ENCODE data around the gene APOF.
"Not testable (repeated sequence)": the region's sequence is repeated elsewhere in the genome, so short reads cannot be mapped to it uniquely, and the experiment has no call there.

APOF gene, protein sequence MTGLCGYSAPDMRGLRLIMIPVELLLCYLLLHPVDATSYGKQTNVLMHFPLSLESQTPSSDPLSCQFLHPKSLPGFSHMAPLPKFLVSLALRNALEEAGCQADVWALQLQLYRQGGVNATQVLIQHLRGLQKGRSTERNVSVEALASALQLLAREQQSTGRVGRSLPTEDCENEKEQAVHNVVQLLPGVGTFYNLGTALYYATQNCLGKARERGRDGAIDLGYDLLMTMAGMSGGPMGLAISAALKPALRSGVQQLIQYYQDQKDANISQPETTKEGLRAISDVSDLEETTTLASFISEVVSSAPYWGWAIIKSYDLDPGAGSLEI

DNA sequence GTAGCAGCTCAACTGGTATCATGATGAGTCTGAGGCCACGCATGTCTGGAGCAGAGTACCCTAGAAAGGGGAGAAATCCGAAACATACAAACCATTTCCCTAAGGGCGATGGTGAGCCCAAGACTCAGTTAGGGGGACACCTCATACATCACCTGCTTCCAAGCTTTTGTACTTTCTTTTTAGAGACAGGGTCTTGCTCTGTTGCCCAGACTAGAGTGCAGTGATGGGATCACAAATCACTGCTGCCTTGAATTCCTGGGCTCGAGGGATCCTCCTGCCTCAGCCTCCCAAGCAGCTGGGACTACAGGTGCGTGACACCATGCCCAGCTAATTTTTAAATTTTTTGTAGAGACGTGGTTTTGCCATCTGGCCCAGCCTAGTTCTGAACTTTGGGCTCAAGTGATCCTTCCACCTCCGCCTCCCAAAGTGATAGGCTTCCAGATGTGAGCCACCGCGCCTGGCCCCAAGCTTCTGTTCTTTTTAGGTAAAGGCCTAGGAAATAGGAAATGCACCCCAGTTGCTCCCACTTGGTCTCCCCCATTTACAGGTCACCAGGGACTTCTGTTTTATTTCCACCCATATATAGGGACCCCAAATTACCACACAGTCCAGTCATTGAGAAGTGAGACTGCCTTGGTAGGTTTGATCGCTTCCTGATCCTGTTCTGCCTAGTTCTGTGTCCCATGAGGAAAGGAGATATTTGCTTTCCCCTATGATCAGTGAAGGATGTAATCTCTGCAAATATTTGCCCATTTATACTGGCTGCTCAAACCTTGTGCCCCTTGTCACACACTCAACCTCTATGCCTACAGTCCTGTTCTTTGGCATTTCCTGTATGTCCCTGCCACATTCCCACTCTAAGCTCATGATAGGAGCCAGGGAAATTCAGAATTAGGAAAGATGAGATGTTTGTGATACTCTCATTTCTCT lies at the start of gene APOF:
APOF (minus strand) TSS at position 728 of the 930 bp plus-strand sequence; CDS start at position 616, 112 bp downstream.
- no peak for DNase-seq

DNA sequence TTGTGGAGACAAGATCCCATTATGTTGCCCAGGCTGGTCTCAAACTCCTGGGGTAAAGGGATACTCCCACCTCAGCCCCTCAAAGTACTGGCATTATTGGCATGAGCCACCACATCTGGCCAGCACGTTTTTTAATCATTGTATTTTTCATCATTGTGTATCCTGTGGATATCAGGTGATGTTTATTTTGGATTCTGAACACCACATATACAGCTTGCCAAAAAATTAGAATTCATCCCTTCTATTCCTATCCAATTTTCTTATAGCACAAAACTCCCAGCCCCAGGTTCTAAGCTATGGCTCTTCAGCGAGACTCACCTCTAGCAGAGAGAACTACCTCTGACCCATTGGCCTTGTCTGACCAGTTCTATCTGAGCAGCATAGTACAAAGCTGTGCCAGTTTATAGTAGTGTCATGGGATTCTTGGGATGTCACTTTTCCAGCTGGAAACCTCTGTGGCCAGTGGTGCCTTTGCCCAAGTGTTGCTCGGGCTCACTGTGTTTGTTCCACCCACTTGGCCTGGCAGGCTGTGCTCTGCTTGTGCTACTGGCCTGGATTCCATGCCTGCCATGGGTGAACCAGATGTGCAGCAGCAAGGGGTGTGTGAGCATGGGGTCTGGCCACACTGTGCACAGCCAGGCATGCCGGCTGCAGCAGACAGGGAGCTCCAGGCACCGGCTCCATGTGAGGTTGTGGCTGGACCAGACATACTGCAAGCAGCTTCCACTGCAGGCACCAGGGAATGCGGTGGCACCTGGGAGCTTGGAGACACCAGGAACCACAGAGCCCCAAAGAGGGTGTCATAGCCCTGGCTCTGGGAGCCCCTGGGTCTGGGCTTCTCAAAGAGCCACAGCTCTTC lies 49.4 kb upstream of the APOF start:
- no peak for DNase-seq

DNA sequence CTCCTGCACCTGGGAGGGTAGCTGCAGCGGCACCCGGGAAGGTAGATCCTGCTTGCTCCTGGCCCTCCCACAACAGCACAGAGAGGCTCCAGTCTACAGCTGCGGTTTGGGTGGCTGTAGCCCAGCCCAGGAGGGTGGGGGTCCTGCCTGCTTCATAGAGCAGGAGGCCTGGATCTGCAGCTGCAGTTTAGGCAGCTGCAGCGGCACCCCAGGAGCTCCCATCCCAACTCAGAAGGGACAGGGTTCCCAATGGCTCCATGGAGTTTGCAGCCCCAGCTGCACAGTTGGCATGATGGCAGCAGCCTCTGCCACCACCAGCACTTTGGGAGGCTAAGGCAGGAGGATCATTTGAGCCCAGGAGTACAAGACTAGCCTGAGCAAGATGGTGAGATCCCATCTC lies 48.1 kb upstream of the APOF start:
- DNase-seq = no peak

DNA sequence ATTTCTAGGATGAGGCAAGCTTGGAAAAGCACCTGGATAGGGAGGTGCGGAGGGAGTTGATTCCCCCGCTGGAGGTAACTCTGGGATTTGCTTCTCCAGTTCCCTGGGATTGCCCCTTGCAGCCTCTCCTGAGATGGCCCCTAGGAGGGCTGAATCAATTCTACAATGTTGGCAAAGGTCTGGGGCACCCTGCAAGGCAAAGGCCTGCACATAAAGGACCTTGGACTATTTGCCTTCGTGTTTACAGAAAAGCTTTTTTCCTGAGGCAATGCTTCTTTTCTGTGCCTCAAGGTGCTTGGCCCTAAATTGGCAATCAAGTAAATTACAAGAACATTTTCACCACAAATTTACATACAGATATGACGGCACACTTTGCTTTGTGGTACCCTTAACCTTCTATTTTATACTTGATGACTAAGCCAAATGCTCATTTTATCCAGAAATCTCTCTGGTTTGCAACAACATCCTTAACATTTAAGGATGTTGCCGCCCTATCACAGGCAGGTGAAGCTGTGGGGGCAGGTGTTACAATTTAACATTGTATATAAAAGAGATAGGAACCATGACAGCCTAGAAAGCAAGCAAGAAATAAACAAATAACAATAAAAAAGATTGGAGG lies 46.3 kb upstream of the APOF start:
- no peak for DNase-seq

DNA sequence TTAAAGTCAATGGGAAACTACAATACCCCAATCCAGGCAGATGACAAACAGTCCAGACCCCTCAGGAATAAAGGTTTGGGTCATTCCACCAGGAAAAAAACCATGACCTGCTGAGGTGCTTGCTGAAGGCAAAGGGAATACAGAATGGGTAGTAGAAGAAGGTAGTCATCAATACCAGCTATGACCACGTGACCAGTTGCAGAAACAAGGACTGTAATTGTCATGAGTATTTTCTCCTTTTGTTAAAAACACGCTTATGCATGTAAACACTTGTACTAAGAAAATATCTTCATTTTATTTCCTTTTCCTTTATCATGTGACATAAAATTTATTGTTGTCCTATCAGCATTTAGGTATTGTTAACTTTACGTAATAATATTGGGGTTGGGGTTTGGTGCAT lies 41.6 kb upstream of the APOF start:
- DNase-seq = not testable (repeated sequence)

DNA sequence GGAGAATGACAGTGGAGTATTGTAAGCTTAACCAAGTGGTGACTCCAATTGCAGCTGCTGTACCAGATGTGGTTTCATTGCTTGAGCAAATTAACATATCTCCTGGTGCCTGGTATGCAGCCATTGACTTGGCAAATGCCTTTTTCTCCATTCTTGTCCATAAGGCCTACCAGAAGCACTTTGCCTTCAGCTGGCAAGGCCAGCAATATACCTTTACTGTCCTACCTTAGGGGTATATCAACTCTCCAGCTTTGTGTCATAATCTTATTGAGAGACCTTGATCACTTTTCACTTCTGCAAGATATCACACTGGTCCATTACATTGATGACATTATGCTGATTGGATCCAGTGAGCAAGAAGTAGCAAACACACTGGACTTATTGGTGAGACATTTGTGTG lies 39.0 kb upstream of the APOF start:
- DNase-seq = not testable (repeated sequence)

DNA sequence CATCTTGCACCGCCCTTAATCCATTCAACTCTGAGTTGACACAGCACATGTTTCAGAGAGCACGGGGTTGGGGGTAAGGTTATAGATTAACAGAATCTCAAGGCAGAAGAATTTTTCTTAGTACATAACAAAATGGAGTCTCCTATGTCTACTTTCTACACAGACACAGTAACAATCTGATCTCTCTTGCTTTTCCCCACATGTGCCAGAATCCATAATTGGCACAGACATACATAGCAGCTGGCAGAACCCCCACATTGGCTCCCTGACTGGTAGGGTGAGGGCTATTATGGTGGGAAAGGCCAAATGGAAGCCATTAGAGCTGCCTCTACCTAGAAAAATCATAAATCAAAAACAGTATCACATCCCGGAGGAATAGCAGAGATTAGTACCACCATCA lies 38.5 kb upstream of the APOF start:
- DNase-seq = not testable (repeated sequence)

DNA sequence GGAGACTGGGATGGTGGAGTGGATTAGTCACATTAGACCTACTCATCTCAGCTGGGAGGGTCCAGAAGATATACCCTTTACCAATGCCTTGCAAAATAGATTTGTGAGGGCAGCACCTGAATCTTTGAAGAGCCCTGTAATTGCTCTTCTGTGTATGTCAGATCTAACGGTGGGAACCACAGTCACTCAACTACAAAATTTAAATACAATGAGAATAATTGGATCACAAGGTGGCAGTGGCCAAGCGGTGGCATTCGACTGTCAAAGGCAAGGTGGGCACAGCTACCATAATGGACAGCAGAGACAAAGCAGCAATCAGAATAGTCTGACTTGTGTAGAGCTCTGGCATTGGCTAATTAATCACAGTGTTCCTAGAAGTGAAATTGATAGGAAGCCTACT lies 36.8 kb upstream of the APOF start:
- DNase-seq = not testable (repeated sequence)

DNA sequence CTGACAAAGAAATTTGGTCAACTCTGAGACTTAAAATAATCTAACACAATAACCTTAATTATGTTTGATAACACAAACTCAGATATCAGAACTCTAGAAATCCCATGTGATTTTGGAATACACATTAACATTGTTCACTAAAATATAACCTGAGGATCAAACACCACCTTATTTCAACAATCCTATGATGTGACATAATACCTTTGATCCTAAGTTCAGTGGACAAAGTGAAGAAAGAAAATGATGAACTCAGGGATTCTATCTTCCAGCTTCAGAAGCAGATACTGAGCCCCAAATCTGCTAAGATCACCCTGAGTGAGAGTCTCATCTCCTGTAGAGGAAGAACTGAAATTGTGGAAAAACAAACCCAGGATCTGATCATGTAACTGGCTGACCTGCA lies 35.7 kb upstream of the APOF start:
- DNase-seq = no peak

DNA sequence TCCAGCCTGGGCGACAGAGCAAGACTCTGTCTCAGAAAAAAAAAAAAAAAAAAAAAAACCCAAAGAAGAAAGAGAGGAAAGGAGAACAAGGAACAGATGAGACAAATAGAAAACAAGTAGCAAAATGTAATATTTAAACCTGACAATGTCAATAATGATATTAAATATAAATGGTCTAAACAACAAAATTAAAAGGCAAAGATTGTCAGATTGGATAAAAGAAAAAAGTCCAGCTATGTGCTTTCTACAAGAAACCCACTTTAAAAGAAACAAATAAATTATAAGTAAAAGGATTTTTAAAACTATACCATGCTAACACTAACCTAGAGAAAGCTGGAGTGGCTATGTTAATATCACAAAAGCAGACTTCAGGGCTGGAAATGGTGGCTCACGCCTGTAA lies 29.7 kb upstream of the APOF start:
- no peak for DNase-seq

DNA sequence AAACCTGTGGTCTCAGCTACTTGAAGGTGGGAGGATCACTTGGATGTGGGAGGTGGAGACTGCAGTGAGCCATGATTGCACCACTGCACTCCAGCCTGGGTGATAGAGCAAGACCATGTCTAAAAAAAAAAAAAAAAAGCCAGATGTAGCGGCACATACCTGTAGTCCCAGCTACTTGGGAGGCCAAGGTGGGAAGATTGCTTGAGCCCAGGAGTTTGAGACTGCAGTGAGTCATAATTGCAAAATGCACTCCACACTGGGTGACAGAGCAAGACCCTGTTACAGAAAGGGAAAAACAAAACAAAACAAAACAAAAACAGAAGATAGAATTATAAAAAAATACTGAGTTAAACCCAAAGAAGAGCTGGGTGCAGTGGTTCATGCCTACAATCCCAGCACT lies 29.1 kb upstream of the APOF start:
- DNase-seq = no peak

DNA sequence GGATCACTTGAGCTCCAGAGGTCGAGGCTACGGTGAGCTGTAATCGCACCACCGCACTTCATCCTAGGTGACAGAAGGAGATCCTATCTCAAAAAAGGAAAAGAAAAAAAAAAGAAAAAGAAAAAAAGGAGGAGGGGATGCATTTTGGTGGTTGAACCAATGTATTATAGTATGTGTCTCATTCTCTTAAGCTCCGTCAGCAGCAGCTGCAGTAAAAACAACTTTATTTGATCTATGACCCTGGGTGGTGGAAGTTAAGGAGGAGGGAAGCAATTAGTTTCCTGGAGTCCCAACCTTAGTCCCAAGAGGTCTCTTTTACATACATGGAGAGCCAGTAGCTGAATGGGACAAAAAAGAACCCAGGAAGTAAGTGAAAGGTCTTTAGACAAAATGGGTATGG lies 26.8 kb upstream of the APOF start:
- DNase-seq = no peak

DNA sequence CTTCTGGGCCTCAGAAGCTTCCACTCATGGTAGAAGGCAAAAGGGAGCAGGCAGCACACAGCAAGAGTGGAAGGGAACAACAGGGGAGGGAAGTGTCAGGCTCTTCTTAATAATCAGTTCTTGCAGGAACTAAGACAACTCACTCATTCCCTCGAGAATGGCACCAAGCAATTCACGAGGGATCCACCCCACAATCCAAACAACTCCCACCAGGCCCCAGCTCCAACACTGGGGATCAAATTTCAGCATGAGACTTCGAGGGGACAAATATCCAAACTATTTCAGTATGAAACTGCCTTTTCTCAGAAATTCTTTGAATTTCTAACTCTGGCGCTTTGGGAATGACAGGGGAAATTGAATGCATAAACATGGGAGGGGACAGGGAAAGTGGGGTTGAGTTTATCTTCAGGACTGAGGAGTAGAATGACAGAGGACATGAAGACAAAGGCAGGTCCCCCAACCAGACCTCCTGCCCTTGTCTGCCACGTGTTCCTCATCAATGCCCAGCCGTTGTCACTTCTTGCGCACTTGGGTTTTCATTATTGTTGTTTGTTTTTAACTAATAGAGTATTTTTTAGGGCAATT lies 24.6 kb upstream of the APOF start:
- DNase-seq = no peak

DNA sequence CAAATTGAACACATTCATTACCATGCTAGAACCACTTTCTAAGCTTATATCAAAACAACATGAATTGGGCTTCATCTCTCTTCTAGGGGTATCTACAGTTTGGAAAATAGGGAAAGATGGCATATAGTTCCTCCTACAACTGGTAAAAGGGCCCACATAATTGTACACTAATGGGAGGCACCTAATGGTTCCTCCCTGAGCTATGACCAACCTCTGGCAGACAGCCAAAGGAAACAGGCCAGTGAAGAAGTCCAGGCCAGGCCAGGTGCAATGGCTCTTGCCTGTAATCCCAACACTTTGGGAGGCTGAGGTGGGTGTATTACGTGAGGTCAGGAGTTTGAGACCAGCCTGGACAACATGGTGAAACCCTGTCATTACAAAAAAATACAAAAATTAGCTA lies 23.2 kb upstream of the APOF start:
- no peak for DNase-seq

DNA sequence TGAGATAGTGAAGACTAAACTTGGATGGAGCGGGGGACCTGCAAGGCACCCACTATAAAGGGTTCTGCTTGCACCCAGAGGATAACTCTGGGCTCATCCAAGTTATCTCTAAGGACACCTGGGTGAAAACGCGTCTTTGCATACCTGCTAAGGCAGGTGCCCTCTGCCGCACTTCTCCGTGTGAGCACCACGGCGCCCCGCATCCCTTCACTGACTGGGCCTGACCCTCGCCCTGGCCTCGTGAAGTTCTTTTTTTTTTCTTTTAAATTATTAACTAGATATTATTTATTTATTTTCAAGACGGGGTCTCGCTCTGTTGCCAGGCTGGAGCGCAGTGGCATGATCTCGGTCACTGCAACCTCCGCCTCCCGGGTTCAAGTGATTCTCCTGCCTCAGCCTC lies 20.0 kb upstream of the APOF start:
- DNase-seq = no peak

DNA sequence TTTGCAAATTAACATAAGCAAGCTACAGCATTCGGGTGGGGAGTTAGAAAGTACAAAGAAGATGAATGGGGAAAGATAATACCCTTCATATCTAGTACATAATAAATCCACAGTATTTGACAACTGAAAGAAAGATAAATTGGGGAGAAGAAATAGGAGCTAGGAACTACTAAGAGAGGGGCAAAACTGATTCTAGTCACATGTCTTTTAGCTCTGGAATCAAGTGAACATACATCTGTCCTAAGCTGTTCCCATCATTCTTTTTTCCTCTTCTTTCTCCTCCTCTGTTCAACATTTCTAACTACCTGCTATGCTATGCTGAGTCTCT lies 15.3 kb upstream of the APOF start:
- DNase-seq = no peak

DNA sequence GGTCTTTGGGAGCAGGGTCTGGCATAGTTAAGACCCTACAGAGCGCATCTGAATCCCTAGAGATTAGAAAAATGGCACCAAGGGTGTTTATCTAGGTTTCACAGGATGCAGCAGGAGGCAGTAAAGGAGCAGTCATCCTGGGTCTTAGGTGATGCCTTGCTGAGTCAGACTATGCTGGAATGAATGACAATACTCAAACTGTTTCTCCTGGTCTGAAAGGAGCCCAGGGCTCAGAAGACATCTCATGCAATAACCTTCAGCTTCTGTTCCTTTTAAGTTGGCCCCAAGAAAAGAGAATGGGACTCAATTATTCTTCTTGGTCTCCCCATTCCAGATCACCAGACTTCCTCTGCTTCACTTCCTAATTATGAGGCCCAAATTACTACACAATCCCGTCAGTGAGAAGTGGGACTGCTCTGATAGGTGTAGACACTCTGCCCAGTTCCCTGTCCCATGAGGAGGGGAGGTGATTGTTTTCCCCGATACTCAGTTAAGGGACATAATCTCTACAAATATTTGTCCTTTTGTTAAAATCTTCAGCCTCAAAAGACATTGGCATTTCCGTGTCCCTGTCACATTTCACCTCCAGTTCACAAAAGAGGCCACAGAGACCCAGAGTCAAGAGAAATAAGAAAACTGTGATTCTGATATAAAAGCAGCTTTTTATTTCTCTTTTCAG lies 14.8 kb upstream of the APOF start:
- no peak for DNase-seq

DNA sequence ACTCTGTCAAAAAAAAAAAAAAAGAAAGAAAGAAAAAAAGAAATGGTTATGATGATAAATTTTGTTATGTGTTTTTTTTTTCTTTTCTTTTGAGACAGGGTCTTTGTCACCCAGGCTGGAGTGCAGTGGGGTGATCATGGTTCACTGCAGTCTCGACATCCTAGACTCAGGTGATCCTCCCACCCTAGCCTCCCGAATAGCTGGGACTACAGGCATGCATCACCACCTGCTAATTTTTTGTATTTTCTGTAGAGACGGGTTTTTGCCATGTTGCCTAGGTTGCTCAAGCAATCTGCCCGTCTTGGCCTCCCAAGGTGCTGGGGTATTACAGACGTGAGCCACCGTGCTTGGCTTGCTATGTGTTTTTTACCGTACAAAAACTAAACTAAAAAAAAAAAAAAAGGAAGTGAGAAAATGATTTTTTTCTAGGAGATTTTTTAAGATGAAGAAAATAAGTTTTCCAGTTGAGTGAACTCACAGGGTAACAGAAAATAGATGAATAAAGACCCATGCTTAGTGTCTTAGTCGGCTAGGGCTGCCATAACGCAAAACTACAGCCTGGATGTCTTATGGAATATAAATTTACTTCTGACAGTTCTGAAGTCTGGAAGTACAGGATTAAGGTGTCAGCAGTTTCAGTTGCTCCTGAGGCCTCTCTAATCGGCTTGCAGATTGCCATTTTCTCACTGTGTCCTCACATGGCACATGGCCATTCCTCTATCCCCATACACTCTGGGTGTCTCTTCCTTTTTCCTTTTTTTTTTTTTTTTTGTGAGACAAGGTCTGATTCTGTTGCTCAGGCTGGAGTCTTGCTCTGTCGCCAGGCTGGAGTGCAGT lies 13.2 kb upstream of the APOF start:
- no peak for DNase-seq

DNA sequence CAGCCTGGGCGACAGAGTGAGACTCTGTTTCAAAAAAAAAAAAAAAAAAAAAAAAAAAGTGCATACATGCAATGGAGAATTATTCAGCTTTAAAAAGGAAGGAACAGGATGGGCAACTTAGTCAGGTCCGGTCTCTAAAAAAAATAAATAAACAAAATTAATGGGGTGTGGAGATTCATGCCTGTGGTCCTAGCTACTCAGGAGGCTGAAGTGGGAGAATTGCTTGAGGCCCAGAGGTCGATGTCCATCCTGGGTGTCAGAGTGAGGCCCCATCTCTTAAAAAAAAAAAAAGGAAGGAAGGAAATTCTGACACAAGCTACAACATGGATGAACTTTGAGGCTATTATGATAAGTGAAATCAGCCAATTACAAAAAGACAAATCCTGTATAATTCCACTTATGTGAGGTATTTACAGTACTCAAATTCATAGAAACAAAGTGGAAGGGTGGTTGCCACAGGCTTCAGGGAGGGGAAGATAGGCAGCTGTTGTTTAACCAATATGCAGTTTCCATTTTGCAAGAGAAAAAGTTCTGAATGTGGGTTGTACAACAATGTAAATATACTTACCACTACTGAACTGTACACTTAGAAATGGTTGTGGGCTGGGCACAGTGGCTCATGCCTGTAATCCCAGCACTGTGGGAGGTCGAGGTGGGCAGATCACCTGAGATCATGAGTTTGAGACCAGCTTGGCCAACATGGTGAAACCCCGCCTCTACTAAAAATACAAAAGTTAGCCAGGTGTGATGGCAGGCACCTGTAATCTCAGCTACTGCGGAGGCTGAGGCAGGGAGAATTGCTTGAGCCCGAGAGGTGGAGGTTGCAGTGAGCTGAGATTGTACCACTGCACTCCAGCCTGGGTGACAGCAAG lies 12.3 kb upstream of the APOF start:
- no peak for DNase-seq

DNA sequence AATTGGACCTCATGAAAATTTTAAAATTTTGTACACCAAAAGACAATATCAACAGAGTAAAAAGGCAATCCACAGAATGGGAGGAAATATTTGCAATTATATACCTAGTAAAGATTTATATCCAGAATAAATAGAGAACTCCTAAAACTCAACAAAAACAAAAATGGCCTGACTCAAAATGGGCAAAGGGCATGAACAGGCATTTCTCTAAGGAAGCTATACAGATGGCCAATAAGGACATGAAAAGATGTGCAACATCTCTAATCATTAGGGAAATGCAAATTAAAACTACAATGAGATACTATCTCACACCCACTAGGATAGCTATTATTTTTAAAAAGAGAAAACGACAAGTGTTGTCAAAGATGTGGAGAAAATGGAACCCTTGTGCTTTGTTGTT lies 10.9 kb upstream of the APOF start:
- no peak for DNase-seq

Measured in SW 1271 (cell line).